NCI-H1694 (cell line): ENCODE results near the gene PIGH.
"Not testable (repeated sequence)": the region's sequence is repeated elsewhere in the genome, so short reads cannot be mapped to it uniquely, and the experiment has no call there.

Experiments
- DNase-seq: peaks from one replicate; lab custom pipeline; 2025; lab: John Stamatoyannopoulos, UW

PIGH gene

DNA sequence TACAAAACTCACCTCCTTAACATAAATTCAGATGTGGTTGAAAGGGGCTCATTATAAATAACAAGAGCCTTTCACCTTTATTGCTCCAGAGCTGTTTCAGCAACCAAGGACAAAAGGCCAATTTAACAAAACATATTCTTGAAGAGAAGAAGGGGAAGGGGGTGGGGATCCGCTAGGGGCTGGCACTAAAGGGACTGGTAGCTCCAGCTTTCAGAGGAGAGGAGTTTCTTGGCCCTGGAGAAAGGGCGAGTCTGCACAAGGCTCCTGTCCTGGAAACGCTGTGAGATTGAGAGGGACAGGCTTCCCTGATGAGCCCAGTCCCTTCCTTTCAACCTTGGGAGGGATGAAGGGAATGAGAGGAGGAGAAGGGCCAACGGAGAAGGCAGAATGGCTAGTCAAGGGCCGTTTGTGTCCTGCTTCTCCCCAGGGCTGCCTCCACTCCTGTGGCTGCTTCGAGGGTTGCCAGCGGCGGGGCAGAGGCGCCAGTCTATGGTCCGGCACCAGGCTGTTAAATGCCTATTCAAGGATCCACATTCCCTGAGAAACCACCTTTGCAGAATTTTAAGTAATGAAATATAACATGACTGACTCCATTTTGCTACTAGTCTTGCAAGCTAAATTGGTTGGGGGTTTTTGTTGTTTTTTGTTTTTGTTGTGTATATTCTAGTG lies 9.7 kb upstream of the PIGH start:
- no peak for DNase-seq

DNA sequence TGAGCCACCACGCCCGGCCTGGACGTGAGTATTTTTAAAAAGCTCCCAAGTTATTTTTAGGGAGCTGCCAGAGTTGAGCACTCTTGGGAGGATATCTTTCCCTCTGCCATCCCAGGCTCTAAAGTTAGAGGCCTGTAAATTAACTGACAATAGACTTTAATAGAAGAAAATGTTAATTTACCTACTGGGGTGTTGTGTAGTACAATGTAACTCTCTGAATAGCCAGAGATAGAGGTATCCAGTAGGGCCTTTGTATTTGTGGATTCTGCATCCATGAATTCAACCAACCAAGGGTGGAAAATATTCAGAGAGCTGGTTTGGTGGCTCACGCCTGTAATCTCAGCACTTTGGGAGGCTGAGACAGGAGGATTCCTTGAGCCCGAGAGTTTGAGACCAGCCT lies 7.6 kb upstream of the PIGH start:
- no peak for DNase-seq

DNA sequence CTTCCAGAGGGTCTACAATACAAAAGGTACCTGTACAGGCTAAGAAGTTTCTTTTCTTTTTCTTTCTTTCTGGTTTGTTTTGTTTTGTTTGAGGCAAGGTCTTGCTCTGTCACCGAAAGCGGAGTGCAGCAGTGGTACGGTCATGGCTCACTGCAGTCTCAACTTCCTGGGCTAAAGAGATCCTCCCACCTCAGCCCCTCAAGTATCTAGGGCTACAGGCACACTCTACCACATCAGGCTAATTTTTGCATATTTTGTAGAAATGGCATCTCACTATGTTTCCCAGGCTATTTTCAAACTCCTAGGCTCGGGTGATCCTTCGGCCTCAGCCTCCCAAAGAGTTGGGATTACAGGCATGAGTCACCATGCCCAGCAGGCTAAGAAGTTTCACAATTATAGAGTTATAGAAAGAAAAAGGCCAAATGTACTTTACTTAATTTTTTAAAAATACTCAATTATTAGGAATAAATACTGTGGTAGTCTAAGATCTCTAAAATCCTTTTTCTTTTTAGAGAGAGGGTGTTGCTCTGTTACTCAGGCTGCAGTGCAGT lies 3.0 kb upstream of the PIGH start:
- no peak for DNase-seq

DNA sequence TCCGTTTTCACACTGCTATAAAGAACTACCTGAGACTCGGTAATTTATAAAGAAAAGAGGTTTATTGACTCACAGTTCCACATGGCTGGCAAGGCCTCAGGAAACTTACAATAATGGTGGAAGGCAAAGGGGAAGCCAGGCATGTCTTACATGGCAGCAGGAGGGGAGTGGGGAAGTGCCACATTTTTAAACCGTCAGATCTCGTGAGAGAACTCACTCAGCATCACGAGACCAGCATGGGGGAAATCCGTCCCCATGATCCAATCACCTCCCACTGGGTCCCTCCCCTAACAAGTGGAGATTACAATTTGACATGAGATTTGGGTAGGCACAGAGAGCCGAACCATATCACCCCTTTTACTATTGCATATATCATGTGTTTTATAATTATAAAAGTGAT lies 2.0 kb upstream of the PIGH start:
- no peak for DNase-seq

DNA sequence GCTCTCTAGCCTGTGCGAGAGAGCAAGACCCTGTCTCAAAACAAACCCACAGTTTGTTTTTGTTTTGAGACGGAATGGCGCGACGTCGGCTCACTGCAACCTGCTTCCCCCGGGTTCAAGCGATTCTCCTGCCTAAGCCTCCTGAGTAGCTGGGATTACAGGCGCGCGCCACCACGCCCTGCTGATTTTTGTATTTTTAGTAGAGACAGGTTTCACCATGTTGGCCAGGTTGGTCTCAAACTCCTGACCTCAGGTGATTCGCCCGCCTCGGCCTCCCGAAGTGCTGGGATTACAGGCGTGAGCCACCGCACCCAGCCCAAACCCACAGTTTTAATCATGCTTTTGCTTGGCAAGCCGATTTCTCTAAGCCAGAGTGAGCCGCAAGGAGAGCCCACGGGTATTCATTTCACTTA lies 500 bp upstream of the PIGH start:
- not testable (repeated sequence) for DNase-seq

DNA sequence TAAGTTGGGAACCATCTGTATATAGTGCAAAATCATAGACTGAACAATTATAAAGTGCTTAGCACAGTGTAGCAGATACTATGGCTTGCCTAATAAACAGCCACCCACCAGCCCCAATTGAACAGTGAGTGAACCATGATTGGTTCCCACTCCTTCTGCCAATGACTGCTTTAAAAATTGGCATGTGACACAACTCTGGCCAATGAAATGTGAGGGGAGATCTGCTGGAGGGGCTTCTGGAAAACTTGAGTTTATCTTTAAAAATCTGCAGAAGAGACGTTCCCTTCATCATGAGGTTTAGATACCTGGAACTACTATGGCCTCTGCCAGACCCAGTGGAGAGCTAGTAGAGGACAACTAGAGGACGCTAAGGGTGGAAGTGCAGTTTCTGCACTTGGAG lies 4.7 kb downstream of the PIGH start:
- DNase-seq: no peak

DNA sequence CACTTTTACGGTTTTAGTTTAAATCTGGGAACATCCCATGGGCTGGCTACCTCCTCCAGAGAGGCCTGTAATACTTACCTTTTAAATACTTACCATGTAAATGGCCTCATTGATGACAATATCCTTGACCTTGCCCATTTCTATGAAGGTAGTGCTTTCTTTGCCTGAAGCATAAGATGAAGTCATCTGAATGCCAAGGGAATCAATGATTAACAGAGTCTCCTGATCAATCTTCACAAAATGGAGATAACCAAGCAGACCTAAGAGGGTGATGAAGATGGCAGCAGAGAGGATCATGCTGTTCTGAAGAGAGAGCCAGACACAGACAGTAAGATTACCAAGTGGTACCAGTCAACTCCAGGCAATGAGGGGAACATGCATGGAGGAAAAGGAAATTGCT lies 6.4 kb downstream of the PIGH start:
- not testable (repeated sequence) for DNase-seq

DNA sequence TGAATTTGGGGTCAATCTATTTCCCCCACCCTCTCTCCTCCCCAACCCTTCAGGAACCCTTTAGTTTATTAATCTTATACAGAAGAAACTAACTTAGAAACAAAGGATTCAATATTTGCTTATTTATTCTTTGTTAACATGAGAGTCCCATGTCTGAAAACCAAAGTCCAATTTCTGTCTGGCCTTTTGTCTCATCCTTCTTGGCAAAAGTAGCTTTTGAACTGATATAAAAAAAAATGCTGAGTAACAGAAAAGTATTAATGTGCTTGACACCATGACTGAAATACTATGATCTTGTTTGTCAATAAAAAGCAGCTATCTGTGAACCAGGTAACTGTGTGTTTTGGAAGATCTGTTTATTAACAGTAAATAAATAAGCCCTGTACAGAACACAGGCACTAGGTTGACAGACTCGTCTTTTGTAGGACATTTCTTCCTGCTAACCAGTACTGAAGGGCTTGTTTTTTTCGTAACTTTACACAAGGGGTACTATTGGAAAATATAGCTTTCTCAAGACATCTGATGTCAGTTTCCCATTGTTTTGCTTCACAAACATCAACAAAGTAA lies 10.8 kb downstream of the PIGH start:
- no peak for DNase-seq

DNA sequence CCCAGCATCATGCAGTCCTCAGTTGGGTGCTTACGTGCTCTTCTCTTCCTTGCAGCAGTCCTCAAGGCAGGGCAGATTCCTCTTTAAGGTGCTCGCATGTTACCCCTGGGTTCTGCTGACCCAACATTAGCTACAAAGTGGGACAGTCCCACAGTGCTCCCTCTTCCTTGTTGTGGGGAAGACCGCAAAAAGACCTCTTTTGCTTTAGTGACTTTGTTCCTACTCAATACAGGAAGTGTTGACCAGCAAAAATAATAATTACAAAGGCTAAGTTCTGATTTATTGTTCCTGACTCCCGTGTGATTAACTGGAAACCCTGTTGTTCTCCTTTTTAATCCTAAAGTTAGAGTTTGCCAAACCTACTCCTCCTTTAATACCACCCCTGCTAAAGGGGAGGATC lies 13.7 kb downstream of the PIGH start:
- DNase-seq: no peak

DNA sequence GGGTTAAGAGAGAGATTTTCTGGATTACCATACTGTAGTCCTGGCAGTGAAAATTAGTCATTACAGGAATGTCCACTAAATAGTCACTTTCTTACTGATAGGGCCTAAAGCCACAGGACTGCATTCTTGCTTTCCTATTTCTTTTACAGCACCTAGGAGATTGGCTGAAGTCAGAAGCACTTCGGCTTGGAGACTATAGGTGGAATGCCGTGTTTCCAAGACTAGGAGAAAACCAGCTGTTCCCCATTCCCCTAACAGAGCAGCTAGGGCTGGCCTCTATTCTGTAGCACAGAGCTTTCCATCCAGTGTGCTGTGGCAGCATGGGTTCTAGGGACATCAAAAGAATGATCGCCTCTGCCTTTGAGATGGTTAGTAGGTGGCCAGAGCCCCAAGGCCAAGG lies 15.1 kb downstream of the PIGH start:
- no peak for DNase-seq

DNA sequence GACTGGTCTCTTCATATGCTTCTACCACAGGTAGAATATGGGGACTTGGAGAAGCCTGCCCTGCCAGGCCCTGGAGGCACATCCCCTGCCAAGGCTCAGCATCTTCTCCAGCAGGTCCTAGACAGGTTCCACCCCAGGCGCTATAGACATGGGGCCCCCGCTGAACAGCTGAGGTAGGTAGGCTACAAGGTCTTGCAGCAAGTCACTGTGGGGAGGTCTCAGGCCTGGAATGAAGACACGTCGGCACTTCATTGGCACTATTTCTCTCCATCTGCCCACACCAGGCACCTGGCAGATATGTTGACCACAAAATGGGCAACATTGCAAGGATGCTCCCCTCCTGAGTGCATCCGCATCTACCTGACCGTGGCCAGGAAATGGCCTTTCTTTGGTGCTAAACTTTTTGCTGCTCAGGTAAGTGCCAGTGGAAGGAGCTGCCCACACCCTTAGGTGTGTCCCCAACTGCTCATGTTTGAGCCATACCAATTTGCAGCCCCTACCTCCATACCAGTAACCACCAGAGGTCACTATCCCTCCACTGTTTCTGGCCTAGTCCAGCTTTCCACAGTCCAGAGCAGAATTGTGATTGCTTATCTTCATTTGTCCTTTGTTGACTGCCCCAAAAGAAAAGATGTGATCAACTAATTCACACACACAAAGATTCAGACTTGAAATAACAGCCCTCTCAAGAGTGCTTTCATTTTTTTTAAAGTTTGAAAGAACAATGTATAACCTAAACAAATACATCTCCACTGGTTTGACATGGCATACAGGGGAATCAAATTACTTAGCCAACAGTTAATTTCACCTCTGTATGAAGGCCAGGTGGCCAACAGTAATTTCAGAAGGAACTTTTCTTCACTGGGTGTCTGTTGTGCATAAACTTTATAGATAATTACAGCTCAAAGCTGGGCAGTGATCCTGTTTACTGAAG lies 16.1 kb downstream of the PIGH start:
- DNase-seq: no peak

DNA sequence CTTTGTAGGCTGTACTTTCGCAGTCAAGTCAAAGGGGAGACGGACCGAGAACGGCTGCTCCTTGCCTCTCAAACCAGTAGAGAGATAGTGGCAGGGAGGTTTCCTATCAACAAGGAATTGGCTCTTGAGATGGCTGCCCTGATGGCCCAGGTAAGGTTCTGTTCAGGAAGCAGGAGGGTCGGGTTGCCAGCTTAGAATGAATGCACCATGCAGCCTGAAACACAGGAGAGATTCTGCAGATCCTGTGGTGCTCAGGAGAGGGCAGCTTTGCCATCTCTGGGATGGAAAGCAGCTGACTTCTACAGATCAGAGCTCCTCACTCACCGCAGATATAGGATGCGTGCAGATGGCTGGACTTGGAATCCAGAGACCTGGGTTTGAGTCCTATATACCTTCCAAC lies 18.0 kb downstream of the PIGH start:
- DNase-seq: no peak

DNA sequence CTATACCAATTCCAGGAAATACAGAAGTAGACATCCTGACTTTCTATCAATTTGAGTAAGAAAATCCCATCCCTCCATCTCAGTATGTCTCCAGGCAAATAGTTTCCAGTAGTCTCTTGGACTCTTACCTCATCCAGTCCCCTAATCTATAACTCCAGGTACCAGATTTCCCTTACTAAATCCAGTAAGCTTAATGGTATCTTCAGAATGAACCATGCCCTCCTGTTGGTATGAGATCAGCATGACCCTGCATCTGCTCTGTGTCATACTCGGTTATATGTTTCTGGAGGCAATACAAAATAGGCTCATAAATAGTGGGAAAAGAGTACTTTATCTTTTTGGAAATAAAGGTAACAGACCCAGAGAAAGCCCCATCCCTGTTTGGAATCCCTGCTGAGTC lies 18.4 kb downstream of the PIGH start:
- no peak for DNase-seq

DNA sequence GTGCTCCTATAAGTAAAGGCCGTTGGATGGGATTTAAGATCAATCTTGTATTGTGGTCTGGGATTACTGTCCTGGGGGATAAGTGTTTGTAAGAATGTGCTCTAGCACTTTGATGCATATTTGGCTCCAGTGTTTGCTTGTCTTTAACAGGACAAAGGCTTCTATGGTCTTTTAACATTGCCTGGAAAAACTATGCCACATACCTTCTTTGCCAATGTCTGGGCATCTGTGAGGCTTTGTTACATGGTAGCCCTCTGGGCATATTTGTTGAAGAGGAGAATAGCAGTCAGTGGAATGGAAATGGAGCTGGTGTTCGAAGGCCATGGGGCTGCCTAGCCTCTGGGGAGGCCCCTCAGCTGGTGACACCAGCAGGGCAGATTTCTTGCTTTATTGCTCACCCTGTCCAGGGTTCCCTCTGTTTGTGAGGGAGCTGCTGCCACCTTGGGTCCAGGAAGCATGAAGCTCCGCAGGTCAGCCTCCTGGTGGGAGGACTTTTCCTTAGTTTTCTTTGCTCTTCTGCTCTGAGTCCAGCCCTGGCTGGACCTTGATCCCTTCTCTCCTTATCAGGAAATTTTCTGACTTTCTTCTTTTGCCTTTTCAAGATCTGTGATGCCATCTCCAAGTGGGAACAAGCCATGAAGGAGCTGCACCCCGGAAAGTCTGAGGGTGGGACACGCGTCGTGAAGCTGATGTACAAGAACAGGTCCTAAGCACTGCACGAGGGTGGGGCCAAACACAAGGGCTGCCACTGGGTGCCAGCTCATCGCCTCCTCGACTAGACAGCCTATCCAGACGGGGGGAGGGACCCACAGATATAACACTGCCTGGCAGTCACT lies 19.5 kb downstream of the PIGH start:
- DNase-seq: no peak

DNA sequence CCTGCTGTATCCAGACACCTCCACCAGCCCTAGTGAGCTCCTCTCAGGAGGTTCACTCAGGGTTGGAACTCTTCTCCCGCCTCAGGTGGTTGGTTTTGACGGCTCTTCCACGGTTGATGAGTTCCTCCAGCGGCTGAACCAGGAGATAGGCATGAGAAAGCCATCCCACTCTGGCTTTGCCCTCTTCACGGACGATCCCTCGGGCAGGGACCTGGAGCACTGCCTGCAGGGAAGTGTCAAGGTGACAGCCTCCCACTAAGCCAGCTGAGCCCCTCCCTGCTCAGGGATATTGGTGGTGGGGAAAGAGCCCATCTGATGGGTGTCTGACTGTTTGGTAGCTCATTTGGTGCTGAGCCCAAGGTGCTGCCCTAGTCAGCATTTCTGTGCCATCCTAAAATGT lies 20.4 kb downstream of the PIGH start:
- no peak for DNase-seq

DNA sequence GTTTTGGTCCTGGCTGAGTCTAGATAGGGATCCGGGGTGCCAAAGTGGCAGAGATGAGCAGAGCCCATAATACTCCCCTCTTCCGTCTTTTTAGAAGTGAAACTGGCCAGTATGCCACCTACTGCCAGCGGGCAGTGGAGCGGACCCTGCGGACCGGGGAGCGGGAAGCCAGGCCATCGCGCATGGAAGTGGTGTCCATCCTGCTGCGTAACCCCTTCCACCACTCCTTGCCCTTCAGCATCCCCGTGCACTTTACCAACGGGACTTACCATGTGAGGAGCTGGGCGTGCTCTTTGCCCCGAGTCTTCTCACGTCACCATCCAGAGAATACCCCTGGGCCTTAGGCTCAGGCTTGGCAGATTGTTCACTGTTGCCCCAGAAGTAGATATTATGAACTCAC lies 21.0 kb downstream of the PIGH start:
- DNase-seq: no peak

DNA sequence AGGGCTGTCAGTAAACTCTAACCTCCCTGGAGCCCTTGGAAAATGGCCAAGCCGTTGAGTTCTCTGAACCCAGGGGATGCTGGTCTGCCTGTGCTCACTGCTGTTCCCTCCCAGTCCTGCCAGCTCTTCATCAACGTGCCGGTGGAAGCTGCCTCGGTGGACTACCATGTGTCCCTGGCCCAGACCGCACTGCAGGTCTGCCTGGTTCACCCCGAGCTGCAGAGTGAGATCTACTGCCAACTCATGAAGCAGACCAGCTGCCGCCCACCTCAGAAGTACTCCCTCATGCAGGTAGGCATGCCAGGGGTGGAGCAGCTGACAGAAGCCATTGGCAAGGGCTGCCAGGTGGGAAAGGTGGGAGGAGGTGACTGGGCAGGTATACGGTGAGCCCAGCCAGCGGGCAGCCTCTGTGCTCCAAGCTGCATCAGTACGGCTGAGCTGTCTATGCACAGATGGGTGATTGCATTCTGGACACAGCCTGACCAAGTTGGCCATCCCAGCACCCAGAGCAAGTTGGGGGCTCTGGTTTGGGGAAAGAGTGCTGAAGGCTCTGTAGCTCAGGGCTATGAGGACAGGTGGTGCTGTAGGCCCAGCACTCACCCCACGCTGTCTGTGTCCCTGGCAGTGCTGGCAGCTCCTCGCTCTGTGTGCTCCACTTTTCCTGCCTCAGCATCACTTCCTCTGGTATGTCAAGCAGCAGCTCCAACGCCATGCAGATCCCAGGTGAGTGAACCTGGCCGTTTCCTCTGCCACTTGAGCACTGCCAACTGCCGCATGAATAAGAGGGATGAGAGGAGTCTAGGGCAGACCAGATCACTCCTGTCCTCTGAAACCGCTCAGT lies 21.9 kb downstream of the PIGH start:
- no peak for DNase-seq

DNA sequence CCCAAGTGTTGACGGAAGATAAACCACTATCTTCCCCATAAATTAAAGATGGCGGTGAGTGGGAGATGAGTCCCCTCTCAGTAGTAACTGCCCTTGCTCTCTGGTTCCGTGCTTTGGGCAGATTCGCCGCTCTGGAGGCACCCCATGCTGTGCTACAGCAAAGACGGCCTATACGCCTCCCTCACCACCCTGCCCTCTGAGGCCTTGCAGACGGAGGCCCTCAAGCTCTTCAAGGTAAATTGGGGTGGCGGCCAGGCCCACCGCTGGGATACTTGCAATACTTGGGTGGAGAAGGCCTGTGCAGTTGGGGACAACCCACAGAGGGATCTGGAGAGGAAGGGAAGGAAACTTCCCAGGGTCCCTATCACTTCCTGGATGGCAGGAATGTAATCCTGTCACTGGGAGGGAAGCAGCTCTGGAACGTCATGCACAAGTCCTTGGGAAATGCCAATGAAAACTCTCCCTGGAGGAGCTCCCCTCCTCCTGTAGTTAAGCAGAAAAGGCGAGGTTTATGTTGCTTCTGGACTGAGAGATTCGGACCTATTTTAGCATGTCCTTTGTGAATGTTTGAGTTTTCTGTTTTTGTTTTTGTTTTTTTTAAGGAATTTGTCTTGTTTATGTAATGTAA lies 22.8 kb downstream of the PIGH start:
- no peak for DNase-seq

DNA sequence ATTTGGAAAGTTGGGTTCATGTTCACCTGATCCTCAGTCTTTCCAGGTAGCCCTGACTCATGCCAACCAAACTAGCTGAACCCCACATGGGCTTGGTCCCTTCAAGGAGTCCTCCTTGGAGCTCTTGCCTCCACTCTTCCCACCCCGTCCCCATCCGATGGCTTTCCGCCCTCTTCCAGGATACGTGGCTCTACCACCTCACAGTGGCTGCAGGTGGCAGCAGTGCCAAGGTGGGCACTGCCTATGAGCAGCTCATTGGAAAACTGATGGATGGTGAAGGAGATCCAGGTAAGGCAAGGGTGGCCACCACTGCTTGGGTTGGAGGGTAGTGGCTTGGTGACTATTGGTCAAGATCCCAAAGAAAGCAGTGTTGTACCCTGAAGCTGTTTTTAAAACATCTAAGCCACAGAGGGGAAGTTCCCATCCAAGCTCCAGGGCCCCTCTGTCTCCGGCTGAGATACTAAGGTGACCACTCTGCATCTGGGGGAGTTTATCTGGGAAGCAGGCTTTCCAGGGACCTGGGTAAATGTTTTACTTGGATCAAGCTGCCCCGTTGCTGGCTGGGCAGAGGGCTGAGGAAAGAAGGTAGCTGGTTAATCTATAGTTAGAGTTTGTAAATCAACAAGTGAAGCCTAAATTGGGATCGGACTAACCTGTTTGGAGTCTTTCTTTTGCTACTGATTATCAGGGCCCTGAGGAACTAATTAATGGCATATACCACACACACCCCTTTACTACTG lies 23.7 kb downstream of the PIGH start:
- no peak for DNase-seq

DNA sequence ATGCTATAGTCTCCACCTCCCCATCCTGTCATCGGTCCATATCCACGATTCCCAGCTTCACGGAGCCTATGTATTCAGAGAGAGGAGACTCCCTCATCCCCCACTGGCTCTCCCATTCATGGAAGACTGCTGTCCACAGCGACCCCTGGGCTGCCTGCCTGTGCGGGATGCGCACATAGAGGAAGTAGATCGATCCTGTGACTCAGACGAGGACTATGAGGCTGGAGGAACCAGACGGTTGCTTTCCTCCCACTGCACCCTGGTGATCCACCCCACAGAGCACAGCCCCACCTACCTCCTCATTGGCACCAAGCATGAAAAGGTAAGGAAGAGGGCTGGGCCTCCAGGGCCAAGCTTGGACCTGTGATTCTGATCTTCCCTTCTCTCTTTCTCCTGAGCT lies 24.4 kb downstream of the PIGH start:
- no peak for DNase-seq
